Stromal cell of bone marrow (primary cell): ENCODE measurements around the gene ABHD12B.
"Not testable (repeated sequence)": the region's sequence is repeated elsewhere in the genome, so short reads cannot be mapped to it uniquely, and the experiment has no call there.

Source experiments
- DNase-seq: peaks from one replicate; pipeline ENCODE4 v3.0.0-alpha.2; 2012; ENCODE audit warnings: low read depth

ABHD12B gene

GRCh38 chr14:50935126-50936015 is 63.5 kb downstream of the ABHD12B start:
- DNase-seq = no peak

- DNase-seq = no peak
These were observed 64.1 kb downstream of the ABHD12B start for GRCh38 chr14:50936016-50936340.

GRCh38 chr14:50936882-50937281 is 65.0 kb downstream of the ABHD12B start:
- no peak for DNase-seq

GRCh38 chr14:50937325-50937724 is 65.5 kb downstream of the ABHD12B start:
- DNase-seq = no peak

- DNase-seq = no peak
These were observed 65.9 kb downstream of the ABHD12B start for GRCh38 chr14:50937800-50938199.

GRCh38 chr14:50941151-50941550 is 69.3 kb downstream of the ABHD12B start:
- no peak for DNase-seq

GRCh38 chr14:50941638-50942037 is 69.8 kb downstream of the ABHD12B start:
- not testable (repeated sequence) for DNase-seq

GRCh38 chr14:50943261-50943942 is 71.5 kb downstream of the ABHD12B start:
- no peak for DNase-seq

GRCh38 chr14:50943943-50944646 is 72.2 kb downstream of the ABHD12B start, which contains the start of gene PYGL:
Gene PYGL (minus strand): TSS chr14:50944483. CDS start chr14:50944403, 80 bp downstream.
- DNase-seq = peak; percentile 36

- no peak for DNase-seq
These were observed 73.0 kb downstream of the ABHD12B start for GRCh38 chr14:50944647-50945413.

GRCh38 chr14:50946234-50946935 is 74.5 kb downstream of the ABHD12B start:
- no peak for DNase-seq

- no peak for DNase-seq
These were observed 75.6 kb downstream of the ABHD12B start for GRCh38 chr14:50947446-50947845.

GRCh38 chr14:50948205-50948604 is 76.4 kb downstream of the ABHD12B start:
- DNase-seq = no peak

- no peak for DNase-seq
These were observed 79.2 kb downstream of the ABHD12B start for GRCh38 chr14:50951032-50951431.

- no peak for DNase-seq
These were observed 81.6 kb downstream of the ABHD12B start for GRCh38 chr14:50953502-50953901.
